Adrenal gland (tissue), 12 donors: ENCODE results near the gene ATP5MC3. TPM values are rescaled to one million over a fixed set of nuclear protein-coding genes. Genes with fewer than 3 reads are reported as not detected.

Source experiments
- DNase-seq, 7 donors: peaks; one replicate each; pipeline ENCODE4 v3.0.0-alpha.2; 2019 to 2020
- H3K27ac ChIP-seq, 5 donors: fragments of 200-600 bp; sonication (generic) in 4 of 5; 1 replicate in 3 of 5; 2 replicates in 2 of 5; pipeline versions ENCODE4 v1.5.1 to v1.8.0; 2016 to 2020; ENCODE audit warnings: mild to moderate bottlenecking in 1 of 5
- H3K27me3 ChIP-seq: fragments of 200-600 bp; 2 replicates; pipeline ENCODE4 v1.8.0; 2021
- H3K36me3 ChIP-seq, 2 donors: fragments of 200-600 bp; replicated peaks in 1 of 2; 1 replicate in 1 of 2; 2 replicates in 1 of 2; pipeline versions ENCODE4 v1.5.1 to v1.8.0; 2018 to 2022
- H3K4me1 ChIP-seq, 2 donors: fragments of 200-600 bp; replicated peaks in 1 of 2; 1 replicate in 1 of 2; 2 replicates in 1 of 2; pipeline versions ENCODE4 v1.5.1 to v1.8.0; 2018 to 2021
- H3K4me3 ChIP-seq, 4 donors: fragments of 200-600 bp; sonication (generic) in 3 of 4; one replicate each; pipeline ENCODE4 v1.5.1; 2016 to 2018
- H3K9me3 ChIP-seq, 3 donors: fragments of 200-600 bp; sonication (generic) in 1 of 3; replicated peaks in 1 of 3; 1 replicate in 2 of 3; 2 replicates in 1 of 3; pipeline versions ENCODE4 v1.5.1 to v1.8.0; 2016 to 2021
- POLR2A ChIP-seq, 2 donors: fragments of 450-650 bp; IDR thresholded peaks; one replicate each; pipeline ENCODE4 v1.6.1; 2017; ENCODE audit warnings: antibody characterized with exemption in 2 of 2, mild to moderate bottlenecking in 2 of 2, moderate library complexity in 1 of 2
- WGBS, 4 donors: extraction: QIAGEN DNeasy Blood & Tissue Kit in 2 of 4; methylation state at CpG; one replicate each; pipeline versions ENCODE4 v1.1.5 to v1.1.7; 2013 to 2017; 5-methylcytosine and 5-hydroxymethylcytosine counted together
- intact Hi-C, 2 donors: fragments of 100-400 bp; cut with DNase I; formaldehyde crosslinking; loops; one replicate each; pipeline versions ENCODE4 v1.14.1 to v1.15.0; 2022 to 2023
- polyA plus RNA-seq, 3 donors: library from polyadenylated mRNA; stranded (reverse); fragments of 200-250 nt in 2 of 3; fragments of 350-450 nt in 1 of 3; fragmentation: Illumina TruSeq in 1 of 3; extraction: RNeasy Lipid Tissue Mini Kit (QIAGEN cat#74804) in 1 of 3; gene quantifications; one replicate each; pipeline ENCODE4 v1.2.3, GENCODE V29; 2013 to 2014
- total RNA-seq, 9 donors: library from RNA; depleted of rRNA in 4 of 9; stranded (reverse); fragments of >200 nt in 4 of 9; fragments of 120-200 nt in 1 of 9; fragmentation: NEBNext Ultra II Directional in 1 of 9; extraction: Animal tissue kit (Norgen Biotek cat#: 25700) in 1 of 9; gene quantifications; one replicate each; pipeline versions ENCODE4 v1.1.0 to v1.2.4, GENCODE V29; 2013 to 2023
- TF ChIP-seq, protein P1 (sequence below), 6 experiments: fragments of 450-650 bp in 4 of 6; fragments of 200-600 bp in 2 of 6; sonication (generic) in 1 of 6; IDR thresholded peaks; 1 replicate in 5 of 6; 2 replicates in 1 of 6; pipeline versions ENCODE4 v1.5.1 to v1.8.0; 2016 to 2021; ENCODE audit warnings: antibody characterized with exemption in 6 of 6, mild to moderate bottlenecking in 2 of 6, moderate library complexity in 1 of 6
- donor health status: healthy with polysubstance abuse.
- donor health status: Bipolar disorder and iron deficiency.
- donor health status: DM: yes; HTN: yes; CAD: no.
- donor health status: DM: no; HTN: no; CAD: no.
- donor health status: DM: no; HTN: no; CAD: no.
- donor health status: DM: yes; HTN: yes; CAD: no.

ATP5MC3 gene
- total and polyA plus RNA-seq, 12 donors, result 100 to 273 (median 189) TPM

DNA sequence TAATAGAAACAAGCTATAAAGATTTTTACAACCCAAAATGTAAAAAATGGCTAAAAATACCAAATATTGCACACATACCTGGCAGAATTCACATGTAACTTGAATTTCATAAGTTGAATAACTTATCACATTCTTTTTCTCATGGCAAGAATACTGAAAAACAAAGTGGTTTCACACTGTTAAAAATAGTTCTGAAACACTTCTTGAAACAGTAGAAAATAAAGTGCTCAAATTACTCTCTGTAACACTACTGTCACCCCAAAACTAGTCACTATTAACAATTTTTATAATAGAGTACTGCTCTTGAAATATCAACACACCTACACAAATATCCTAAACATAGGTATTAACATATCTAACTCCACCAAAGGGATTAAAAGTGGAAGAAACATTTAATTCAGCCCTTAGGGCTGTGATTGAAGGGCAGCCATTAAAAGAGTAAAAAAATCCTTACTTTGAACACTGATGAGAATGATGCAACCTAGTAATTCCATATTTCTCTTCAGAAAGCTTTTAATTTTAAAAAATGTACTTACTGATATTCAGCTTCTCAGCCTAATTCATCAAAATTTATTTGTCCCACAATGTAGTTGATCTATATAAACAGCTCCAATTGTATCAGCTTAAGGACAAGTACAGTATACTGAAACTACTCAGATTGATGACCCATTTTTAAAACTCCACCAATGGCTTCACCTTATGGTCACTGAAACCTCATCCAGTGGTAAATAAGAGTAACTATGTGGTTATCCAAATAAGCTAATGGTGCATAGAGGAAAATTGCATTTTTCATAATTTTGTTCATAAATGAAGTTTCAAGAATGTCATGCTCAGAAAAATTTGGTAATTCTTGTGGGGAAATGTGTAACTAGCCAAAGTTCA lies 44.9 kb downstream of the ATP5MC3 start:
- TF ChIP-seq POLR2A (IDR thresholded peaks at IDR 0.05), result no peak
- TF ChIP-seq, protein P1, sequence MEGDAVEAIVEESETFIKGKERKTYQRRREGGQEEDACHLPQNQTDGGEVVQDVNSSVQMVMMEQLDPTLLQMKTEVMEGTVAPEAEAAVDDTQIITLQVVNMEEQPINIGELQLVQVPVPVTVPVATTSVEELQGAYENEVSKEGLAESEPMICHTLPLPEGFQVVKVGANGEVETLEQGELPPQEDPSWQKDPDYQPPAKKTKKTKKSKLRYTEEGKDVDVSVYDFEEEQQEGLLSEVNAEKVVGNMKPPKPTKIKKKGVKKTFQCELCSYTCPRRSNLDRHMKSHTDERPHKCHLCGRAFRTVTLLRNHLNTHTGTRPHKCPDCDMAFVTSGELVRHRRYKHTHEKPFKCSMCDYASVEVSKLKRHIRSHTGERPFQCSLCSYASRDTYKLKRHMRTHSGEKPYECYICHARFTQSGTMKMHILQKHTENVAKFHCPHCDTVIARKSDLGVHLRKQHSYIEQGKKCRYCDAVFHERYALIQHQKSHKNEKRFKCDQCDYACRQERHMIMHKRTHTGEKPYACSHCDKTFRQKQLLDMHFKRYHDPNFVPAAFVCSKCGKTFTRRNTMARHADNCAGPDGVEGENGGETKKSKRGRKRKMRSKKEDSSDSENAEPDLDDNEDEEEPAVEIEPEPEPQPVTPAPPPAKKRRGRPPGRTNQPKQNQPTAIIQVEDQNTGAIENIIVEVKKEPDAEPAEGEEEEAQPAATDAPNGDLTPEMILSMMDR (IDR thresholded peaks at IDR 0.05), result no peak
- intact Hi-C loops, result loop anchor here in 1 of 2 donors (10.0 kb wide), 1 partner anchor 48 kb away; the partner anchor contains the start of gene ATP5MC3
- peaks cover 0 to 4% of the 10 kb centered on the region in 2 donors for H3K4me1 ChIP-seq
- no peak overlapping the region for H3K4me3 ChIP-seq
- no peak overlapping the region for H3K27ac ChIP-seq
- no peak for DNase-seq
- H3K36me3 ChIP-seq, result no peaks in the 10 kb centered on the region
- H3K27me3 ChIP-seq, result no peaks in the 10 kb centered on the region
- H3K9me3 ChIP-seq, result no peaks in the 10 kb centered on the region

DNA sequence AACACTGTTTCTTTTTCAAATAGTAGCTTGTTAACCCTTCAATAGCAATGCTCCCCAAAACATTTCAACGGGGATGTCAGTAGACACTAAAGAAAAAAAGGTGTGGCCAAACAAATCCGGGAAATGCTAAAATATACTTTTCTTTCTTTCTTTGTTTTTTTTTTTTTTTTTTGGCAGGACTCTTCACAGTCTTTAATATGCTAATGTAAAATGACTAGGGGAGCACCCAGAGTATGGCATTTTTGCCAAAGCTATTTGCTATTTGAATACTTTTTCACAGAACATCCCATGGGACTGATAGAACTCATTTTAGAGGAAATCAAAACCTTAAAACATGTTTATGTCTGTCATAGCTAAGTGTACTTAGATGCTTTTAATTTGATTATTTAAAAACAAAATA lies 45.6 kb downstream of the ATP5MC3 start:
- no peak for DNase-seq
- no peaks in the 10 kb centered on the region for H3K9me3 ChIP-seq
- TF ChIP-seq POLR2A (IDR thresholded peaks at IDR 0.05), result no peak
- TF ChIP-seq, protein P1 (IDR thresholded peaks at IDR 0.05), result no peak
- H3K27ac ChIP-seq, result no peak overlapping the region
- no peak overlapping the region for H3K4me3 ChIP-seq
- WGBS, 4 donors, result 80 to 90% (median 86%) methylated on average over 2 of the region's 2 CpGs
- intact Hi-C loops, result loop anchor here in 1 of 2 donors (10.0 kb wide), 1 partner anchor 49 kb away; the partner anchor contains the start of gene ATP5MC3
- H3K36me3 ChIP-seq, result no peaks in the 10 kb centered on the region
- H3K27me3 ChIP-seq, result no peaks in the 10 kb centered on the region
- peaks cover 0 to 8% of the 10 kb centered on the region in 2 donors for H3K4me1 ChIP-seq

DNA sequence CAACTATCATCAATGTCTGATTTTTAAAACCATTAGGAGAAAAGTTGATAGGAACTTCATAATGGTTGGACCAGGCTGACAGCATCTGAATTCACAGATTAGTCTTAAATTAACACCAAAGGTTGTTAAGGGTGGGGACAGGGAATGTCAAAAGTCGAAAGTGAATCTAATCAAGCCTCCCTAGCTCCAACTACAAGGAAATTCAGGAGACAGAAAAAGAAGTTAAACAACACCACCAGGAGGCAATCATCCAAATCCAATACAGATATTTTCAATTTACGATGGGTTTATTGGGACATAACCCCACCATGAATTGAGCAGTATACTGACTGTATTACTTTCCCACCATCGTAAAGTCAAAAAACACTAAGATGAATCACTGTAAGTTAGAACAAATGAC lies 46.3 kb downstream of the ATP5MC3 start:
- intact Hi-C loops, result loop anchor here in 1 of 2 donors (10.0 kb wide), 1 partner anchor 50 kb away; the partner anchor contains the start of gene ATP5MC3
- no peak overlapping the region for H3K27ac ChIP-seq
- H3K4me1 ChIP-seq, result peaks cover 0 to 8% of the 10 kb centered on the region in 2 donors
- H3K36me3 ChIP-seq, result no peaks in the 10 kb centered on the region
- no peak overlapping the region for H3K4me3 ChIP-seq
- no peaks in the 10 kb centered on the region for H3K9me3 ChIP-seq
- TF ChIP-seq, protein P1 (IDR thresholded peaks at IDR 0.05), result no peak
- TF ChIP-seq POLR2A (IDR thresholded peaks at IDR 0.05), result no peak
- no peaks in the 10 kb centered on the region for H3K27me3 ChIP-seq
- no peak for DNase-seq
- 90 to 97% (median 93%) methylated on average over 3 of the region's 3 CpGs for WGBS, 4 donors

DNA sequence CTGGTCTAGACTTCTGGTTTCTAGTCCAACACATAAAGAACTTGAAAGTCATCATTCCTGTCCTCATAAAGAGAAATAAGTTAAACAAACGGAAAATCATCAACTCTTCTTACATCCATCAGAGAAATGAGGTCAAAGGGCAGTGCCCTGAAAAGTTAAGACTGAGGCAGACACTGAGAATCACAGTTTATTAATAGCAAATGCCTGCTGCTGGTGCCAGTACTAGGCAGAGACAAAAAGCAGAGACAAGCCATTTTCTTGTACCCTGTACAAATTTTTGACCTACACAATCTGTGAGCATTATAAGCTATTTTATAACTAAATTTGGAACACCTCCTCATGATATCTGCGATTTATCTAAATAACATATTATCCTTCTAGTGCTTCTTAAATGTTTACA lies 50.3 kb downstream of the ATP5MC3 start:
- intact Hi-C loops, result loop anchor here in 1 of 2 donors (10.0 kb wide), 1 partner anchor 54 kb away; the partner anchor contains the start of gene ATP5MC3
- 63 to 68% (median 65%) methylated on average over 2 of the region's 2 CpGs for WGBS, 4 donors
- Histone ChIP-seq H3K4me1 (peaks cover 0 to 7% of the 10 kb centered on the region in 2 donors), H3K27me3 (no peaks in the 10 kb centered on the region), H3K36me3 (peaks cover 0 to 10% of the 10 kb centered on the region in 2 donors), H3K27ac (no peak overlapping the region), H3K4me3 (no peak overlapping the region), H3K9me3 (no peaks in the 10 kb centered on the region)
- no peak for TF ChIP-seq POLR2A (IDR thresholded peaks at IDR 0.05)
- TF ChIP-seq, protein P1 (IDR thresholded peaks at IDR 0.05), result no peak
- DNase-seq, result no peak
